ENCODE results near the gene LPIN1.

LPIN1 gene

DNA sequence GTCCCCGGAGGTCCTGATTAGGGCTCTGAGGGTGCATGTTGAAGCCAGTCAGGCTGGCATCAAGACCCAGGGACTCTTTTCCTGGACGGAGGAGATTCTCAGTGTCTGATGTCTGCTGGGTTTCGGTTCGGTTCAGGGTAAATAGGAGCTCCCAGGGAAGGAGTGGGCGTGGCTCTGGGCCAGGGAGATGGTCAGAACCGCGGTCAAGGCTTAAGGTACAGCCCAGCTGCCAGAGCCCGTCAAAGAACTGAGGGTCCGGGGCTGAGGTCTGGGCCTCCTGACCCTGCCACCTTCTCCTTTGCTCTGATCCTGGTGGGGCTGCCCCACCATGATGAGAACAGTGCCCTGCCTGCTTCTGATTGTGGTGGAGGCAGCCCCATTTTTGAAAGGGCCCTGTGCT is 39.8 kb downstream of the LPIN1 start:
- no peak for DNase-seq

DNA sequence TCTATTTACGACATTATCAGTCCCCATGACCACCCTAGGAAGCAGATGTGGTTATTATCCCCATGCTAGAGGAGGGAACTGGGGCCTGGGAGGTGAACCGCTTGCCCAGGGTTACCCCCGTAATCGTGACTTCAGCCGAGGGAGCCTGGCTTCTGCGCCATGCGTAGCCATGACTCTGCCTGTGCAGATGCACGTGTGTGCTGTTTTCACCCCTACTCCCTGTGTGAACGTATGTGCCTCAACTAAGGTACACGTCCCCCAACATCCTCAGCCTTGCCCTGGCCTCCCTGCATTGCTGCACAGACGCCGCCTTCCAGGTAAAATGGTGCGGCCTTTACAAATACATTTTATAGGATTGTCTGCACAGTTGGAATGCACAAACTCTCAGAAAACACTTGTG is 40.2 kb downstream of the LPIN1 start:
- no peak for DNase-seq

DNA sequence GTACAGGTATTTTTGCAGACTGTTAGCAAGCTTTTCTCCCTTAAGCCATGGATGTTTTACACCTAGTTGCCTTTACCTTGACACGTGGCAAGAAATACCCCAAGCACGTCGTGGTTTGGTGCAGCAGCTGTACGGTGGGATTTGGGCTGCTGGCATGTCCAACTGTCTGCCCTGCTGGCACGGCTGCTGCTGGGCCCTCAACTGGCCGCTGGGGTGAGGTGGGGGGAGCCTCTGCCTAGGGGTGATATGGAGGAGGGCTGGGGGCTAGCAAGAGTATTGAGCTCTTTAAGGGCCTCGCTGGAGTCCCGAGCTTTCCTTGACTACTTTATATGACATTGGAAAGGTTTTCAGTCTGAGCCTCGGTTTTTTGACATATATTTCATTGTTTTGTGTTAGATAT is 41.6 kb downstream of the LPIN1 start:
- no peak for DNase-seq

DNA sequence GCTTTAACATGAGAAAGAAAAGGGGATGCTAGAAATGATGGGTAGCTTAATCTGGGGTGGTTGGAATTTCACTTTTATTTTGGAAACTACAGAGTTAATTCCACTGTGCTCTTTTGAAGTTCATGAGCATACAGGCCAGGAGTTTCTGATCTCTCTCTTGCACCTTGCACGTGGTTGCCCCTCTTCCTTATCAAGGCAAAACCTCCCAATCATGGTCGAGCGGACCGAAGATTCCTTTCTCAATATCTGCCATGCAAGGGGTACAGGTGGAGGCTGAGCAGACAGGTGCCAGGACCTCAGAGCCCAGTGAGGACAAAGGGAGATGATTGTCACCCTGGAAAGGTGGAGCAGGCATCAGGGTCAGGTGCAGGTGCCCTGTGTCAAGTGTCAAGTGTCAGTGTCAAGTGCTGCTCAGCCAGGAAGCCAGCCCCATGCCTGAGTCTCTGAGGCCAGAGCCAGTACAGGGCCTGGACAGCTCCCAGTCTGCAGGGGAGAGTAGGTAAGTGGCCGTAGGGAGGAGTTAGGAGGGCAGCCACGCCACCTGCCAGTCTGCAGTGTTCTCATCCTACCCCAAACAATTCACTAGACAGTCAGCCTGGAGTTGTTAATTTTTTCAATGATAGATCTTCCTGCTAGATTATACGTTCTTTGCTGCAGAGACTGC is 42.2 kb downstream of the LPIN1 start:
- DNase-seq: no peak

DNA sequence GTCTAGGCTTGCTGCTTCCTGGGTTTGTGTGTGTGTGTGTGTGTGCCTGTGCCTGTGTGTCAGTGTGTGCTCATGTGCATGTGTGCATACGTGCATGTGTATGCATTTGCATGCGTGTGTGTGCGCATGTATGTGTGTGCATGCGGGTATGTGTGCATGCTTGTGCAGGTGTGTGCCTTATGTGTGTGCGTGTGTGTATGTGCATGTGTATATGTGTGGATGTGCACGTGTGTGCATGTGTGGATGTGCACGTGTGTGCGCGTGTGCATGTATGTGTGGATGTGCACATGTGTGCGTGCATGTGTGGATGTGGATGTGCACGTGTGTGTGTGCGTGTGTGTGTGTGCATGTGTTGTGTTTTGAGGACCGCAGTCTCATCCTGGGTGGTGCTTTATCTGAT is 42.8 kb downstream of the LPIN1 start:
- DNase-seq: no peak

DNA sequence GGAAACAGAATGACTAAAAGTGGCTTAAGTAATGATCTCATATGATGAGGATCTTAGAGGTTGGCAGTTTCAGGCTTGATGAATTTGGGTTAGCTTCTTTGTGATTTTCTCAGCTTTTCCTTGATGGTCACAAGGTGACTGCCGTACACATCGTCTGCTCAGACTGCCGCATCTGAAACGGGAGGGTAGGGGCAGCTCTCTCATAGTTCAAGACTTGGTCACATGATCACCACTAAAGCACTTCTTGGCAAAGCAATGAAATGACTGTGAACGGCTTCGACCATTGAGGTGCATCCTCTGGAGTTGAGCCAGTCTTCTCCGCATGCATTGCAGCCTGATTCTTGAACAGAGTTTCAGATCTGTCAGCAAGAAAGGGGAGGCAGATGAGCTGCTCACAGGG is 43.8 kb downstream of the LPIN1 start:
- no peak for DNase-seq

DNA sequence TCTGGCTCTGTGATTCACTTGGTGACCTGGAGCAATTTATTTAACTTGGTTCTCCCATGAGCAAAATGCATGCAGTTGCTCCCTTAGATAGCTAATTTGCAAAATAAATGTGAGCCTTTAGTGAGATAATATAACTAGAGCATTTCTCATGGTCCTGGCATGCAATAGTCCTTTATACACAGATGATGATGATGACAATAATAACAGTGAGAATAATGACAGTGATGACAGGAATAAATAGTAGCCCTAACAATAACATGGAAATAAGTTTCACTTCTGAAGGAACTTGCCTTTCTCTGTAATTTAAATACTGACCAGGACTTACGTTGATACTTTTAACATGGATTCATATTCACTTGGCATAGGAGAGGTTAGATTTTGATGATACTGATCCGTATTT is 49.2 kb downstream of the LPIN1 start:
- DNase-seq: no peak

DNA sequence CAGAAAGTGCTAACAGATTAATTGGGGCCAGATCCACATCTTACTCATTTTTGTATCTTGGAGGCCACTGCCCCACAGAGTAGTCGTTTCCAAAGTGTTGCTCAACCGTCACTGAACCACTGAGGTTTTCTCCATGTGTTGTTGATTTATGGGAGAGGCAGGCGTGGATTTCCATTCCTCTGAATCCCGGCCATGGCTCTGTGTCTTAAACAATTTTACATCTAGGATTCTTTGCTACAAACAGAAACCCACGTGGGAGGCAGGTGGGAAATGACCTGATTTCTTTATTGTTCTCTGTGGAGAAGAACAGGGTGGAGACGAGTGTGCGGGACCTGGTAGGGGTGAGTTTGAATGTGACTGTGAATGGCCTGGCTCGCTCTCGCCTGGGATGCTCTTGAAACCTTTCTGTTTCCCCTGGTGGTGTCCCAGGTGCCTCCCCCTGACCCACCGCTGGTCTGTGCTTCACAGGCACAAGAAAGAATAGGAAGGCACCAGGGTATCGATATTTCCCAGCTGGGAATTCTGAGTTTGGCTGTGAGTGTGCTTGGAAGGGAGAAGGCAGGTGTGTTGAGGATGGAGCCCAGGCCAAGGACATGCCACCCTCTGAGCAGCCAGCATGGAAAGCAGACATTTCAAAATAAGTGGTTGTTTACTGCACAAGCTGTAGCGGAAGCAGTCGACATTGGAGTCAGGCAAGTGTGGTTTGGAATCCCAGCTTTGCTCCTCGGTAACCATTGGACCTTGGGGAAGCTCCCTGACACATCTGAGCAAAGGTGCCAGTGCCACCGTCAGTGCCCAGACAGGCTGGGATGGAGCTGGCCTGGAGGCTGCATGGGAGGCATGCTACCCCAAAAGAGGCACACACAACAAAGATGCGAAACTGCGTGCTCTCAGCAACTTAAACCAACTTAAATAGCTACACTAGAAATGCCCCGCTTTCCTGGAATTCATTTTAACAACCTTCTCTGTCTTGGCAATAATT is 50.0 kb downstream of the LPIN1 start:
- no peak for DNase-seq

DNA sequence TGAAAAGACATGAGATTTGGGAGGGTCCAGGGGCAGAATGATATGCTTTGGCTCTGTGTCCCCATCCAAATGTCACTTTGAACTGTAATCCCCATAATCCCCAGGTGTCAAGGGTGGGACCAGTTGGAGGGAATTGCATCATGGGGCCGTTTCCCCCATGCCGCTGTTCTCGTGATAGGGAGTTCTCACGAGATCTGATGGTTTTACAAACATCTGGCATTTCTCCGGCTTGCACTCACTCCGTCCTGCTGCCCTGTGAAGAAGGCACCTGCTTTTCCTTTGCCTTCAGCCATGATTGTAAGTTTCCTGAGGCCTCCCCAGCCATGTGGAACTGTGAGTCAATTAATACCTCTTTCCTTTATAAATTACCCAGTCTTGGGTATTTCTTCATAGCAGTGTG is 51.4 kb downstream of the LPIN1 start:
- no peak for DNase-seq

DNA sequence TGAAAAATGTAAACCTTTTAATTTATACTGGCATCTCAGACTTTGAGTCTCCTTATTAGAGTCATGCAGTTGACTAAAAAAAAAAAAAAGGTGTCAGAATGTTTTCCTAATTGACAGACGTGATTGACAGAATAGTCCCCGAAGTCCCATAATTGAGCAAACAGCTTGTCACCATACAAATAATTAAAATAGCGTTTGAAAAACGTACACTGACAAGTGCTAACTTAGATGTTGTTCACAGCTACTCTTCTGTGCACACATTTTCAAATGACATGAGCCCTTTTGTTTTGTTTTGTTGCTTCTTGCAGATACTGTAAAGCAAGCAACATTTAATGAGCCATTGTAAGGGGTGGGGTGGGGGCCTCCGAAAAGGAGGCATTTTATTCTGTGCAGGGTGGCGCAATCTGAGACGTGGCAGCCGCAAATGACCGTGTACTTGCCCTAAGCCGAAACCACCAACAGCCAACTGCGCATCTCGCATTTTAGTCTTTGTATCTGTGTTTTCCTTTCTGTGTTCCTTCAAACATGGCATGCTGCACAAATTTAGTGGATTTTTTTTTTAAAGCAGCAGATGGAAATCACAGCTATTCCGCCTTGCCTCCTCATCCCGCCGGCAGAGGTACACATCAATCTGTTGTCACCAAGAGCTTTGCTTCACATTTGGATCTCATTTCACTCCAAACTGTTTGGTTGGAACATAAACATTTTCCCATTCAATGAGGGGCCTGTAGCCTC is 52.4 kb downstream of the LPIN1 start:
- DNase-seq: no peak

DNA sequence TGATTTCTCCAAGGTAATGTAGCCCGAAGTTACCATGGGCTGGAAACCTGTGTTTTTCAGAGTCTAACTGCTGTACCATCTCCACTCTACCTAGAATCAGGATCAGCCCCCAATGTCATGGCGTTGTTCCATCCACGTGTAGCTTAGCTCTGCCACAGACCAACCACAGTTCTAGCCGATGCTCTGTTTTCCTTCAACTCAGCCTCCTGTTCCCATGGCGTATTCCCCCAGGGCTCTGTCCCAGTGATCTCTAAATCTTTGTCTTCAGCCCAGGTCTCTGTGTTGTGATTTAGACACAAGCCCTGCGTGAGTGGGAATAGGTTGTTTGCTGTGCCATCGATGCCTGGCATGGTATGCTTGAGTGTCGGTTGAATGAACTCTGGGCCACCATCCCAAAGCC is 53.4 kb downstream of the LPIN1 start:
- DNase-seq: no peak

DNA sequence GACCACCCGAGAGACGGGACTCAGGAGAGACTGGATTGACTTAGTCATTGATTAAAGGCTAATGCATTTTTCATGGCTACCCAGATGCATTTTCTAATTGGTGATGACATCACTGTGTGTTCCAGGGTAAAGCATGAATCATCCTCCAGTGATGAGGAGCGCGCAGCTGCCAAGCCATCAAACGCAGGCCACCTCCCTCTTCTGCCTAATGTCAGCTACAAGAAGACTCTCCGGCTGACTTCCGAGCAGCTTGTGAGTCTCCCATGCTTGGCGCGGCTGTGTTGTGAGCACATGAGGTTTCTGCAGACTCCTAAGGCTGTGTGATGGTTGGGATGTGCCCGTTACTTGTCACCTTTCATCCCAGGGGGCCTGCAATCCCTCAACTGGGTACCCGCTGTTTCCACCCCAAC is 56.4 kb downstream of the LPIN1 start:
- DNase-seq: no peak

DNA sequence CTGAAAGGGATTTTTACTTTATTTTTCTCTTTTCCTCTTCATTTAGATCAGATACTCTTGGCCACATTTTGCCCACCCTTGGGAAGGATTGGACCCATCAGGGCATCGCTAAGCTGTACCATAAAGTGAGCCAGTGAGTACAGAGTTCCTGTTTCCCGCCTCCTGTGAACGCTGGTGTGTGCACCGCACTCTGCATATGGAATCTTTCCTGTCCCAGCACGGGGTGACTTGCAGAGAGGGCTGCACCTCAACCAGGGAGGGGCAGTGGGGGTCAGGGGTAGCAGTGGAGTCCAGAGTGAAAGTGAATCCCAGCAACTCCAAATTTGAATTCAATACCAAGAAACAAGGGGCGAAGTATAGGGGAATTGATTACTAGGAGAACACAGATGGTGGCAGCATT is 58.6 kb downstream of the LPIN1 start:
- no peak for DNase-seq

DNA sequence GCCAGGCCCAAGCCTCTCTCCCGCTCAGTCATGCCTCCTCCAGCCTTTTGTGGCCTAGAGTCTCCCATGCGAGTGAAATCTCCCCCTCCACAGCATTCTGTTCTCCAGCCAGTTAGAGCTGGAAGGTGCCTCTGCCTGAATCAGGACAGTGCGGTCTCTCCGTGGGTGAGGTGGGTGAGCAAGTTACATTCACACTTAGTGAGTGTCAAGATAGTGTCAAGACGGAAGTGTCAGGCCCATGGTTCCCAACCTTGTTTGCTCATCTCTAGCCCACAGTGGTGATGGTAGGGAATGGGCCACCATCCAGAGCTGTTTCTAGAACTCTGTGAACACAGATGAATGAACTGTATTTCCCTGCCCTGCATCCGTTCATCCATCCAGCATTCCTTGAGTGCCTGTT is 59.5 kb downstream of the LPIN1 start:
- no peak for DNase-seq

DNA sequence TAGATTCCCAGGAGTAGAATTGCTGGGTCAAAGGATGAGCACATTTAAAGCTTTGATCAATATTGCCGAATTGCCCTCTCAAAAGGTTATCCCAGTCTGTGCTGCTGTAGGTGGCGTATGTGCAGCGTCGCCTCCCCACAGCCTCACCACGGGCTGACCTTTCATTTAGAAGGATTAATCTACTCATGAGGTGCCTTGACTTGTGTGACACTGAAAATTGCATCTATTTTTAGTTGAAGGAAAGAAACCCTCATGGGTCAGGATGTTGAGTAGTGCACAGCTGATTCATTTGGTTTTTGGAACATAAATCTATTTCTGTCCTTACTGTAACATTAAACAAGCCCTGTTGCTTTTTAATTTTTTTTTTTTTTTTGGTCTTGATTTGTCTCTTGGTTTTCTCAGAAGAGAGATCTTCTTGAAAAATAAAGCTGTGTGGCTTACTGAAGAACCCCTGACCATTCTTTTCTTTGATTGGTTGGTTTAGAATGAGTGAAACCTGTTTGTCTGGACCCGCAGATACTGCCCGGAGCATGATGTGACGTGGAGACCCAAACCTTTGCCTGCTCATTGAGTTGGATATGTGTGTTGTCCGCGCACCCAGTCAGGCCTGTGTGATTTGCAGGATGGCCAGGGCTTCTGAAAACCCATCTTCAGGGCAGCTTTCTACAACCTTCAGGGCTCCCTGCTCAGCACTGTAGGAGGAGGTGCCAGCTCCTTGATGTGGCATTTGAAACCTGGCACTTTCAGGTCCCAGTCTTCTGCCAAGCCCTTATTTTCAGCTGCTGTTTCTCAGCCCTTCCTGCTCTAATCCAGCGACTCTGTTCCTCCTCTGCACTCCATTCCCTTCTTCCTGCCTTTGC is 61.0 kb downstream of the LPIN1 start:
- no peak for DNase-seq

DNA sequence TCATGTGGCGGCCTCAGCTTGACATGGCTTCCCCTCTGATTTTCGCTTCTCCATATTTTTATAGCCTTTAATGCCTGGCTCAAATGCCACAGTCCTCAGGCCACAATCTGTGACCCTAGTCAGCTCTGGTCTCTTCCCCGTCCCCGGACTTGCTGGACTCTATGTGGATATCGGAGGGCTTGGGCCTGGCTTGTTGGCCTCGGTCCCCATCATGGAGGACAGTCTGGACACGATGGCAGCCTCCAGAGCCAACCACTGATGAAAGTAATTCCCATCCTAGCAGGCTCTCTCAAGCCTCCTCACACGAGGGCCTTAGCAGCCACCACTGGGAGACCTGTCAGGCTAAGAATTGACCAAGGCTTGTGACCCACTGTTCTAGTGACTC is 61.6 kb downstream of the LPIN1 start:
- no peak for DNase-seq

DNA sequence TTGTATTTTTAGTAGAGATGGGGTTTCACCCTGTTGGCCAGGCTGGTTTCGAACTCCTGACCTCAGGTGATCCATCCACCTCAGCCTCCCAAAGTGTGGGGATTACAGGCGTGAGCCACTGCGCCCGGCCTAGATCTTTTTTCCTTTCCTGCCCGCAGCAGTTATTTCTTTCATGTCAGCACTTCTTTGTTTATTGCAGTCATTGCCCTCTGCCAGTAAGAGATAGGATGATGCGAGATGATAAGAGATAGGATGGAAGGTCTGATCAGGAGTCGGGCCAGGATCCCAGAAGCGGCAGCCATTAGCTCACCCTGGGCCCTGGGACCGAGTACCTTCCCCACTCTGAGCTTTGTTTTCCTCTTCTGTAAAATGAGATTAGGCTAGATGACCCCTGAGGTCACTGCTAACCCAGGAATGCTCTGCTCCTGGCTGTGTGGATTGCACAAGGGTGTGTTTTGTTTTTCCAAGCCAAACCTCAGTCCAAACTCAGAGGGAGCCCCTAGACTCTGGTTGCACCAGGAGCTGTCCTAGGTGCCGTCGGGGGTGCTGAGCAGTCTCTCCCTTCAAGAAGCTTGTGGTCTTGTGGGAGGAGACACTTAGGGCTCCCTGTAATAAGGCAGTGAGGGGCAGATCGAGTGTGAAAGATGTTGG is 63.3 kb downstream of the LPIN1 start:
- DNase-seq: no peak

DNA sequence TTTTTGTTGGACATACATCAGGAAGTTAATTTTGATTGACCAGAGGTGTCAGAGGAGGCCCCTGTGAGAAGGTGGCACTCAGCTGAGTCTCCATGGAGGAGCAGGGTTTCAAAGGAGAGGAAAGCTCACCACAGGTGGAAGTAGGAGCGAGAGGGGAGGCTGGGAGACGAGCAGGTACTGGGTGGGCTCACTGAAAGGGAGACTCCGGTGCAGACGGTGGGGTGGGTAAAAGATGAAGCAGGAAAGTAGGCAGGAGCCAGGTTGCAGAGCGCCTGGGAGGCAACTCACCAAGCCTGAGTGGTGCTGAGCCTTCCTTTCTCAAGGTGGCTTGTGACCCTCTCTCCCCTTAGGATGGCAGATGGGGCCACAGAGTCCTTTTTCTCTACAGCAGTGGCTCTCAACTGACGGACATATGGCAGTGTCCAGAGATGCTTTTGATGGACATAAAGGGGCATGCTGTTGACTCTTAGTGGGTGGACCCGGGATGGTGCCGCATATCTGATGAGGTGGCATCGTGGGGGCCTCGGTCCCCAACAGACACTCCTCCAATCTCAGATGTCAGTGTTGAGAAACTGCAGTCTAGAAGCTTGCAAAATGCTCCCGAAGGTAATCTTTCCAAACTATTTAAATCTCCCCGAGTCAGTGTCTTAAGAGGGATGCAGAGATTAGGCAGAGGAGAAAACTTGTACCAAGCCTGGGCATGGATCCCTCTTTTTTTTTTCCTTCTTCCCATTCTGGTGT is 64.0 kb downstream of the LPIN1 start:
- DNase-seq: no peak

DNA sequence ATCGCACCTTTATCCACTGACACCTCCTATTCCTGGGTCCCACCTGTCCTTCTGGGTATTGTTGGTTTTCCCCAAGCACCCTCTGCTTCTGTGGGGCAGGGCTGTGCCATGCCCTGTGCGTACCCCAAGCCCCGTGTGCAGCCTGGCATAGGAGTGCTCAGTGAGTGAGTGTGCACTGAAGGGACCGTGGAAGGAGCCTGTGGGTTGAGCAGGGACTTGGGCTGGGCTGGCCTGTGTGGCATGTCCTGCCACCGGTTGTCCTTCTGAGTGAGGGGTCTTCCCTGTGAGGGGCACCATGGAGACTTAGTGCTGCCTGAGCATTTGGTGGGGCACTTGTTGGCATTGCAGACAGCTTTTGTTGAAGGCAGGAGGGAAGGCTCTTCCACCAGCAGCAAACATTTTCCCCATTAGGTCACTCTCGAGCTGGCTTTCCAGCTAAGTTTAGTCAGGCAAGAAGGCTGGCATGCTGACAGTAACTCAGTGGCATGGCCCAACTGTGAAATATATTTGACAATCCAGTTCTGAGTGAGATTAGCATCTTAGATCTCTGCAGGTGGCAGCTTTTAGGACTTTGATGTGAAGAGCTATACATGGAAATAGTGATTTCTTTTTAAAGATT is 64.7 kb downstream of the LPIN1 start:
- no peak for DNase-seq

DNA sequence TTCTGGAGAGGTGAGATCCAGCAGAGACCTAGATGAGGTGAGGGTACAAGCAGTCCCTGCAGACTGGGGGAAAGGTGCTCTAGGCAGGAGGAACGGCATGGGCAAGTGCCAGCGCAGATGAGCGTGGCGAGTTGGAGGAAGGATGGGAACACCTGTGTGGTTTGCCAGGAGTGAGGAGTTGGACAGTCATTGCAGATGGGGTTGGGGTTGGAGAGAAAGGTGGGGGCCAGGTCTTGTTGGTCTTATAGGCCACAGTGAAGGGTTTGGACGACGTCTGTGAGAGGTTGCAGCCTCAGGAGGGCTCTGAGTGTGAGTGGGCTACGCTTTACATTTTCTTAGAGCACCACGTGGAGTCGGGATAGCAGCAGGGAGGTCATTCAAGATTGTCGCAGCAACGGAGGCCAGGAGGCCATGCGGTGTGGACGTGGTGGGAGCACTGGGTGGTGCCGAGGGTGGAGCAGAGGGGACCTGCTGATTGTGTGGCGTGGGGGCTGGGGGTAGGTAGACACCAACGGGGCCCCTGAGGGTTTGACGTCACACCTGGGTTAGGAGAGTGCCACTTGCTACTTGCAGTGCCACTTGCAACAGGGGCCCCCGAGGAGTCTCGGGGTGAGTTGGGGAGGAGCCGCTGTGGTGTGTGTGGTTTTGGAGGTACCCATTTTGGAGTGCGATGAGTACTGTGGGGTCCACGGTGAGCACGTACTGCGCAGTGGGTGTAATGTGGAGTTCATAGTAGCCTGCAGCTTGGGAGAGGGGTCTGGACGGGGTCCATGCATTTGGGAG is 66.2 kb downstream of the LPIN1 start:
- DNase-seq: no peak
